Activated B cell treated with CpG ODN at 0.5 μM for 24 hours (primary cell): Measurements from ENCODE around the gene SLC12A7. TPM values are rescaled to one million over a fixed set of nuclear protein-coding genes. Genes with fewer than 3 reads are reported as not detected.

Source experiments
- ATAC-seq: fragments of 200-7000 bp; cut with Tn5 transposase; one replicate; pipeline ENCODE4 v1.10.0; 2021; ENCODE audit warnings: low read depth, mild to moderate bottlenecking, moderate library complexity
- CTCF ChIA-PET: fragments of 350-600 bp; sonication (Branson Sonifier 250); formaldehyde crosslinking; loops from one replicate; lab custom pipeline; 2021; ENCODE audit warnings: antibody characterized with exemption; lab: Charles Lee
- POLR2A ChIA-PET: fragments of 350-600 bp; sonication (Branson Sonifier 250); formaldehyde crosslinking; loops from one replicate; lab custom pipeline; 2021; ENCODE audit warnings: antibody characterized with exemption; lab: Charles Lee
- DNase-seq: peaks from one replicate; pipeline ENCODE4 v3.0.0; 2022
- H3K27ac Mint-ChIP-seq: one replicate; pipeline ENCODE4 v1.8.0; 2020; ENCODE audit warnings: mixed read lengths
- H3K27me3 Mint-ChIP-seq: one replicate; pipeline ENCODE4 v1.8.0; 2021; ENCODE audit warnings: mixed read lengths
- H3K36me3 Mint-ChIP-seq: one replicate; pipeline ENCODE4 v1.8.0; 2021; ENCODE audit warnings: low read depth, mixed read lengths
- H3K4me1 Mint-ChIP-seq: one replicate; pipeline ENCODE4 v1.8.0; 2021; ENCODE audit warnings: mixed read lengths
- H3K4me3 Mint-ChIP-seq: one replicate; pipeline ENCODE4 v1.8.0; 2020; ENCODE audit warnings: mild to moderate bottlenecking, mixed read lengths
- H3K9me3 Mint-ChIP-seq: one replicate; pipeline ENCODE4 v1.8.0; 2020; ENCODE audit warnings: mixed read lengths
- CTCF ChIP-seq: fragments of 200-600 bp; IDR thresholded peaks from one replicate; pipeline ENCODE4 v1.8.0; 2022; ENCODE audit warnings: antibody characterized with exemption, mild to moderate bottlenecking
- intact Hi-C: fragments of 100-400 bp; cut with micrococcal nuclease; formaldehyde crosslinking; loops from one replicate; pipeline ENCODE4 v1.15.1; 2024
- total RNA-seq: library from RNA; stranded (reverse); gene quantifications from 2 replicates; pipeline ENCODE4 v1.2.3, GENCODE V29; 2022

Gene SLC12A7
- total RNA-seq, 1 donor from 2014 or later = 23.3 TPM

GRCh38 chr5:1036504-1037122 is 75.2 kb downstream of the SLC12A7 start:
- Mint-ChIP-seq H3K27me3 (peaks cover 5% of the 10 kb centered on the region), H3K36me3 (no peaks in the 10 kb centered on the region), H3K9me3 (no peaks in the 10 kb centered on the region), H3K4me3 (no peak overlapping the region), H3K27ac (no peak overlapping the region), H3K4me1 (no peaks in the 10 kb centered on the region)
- intact Hi-C loops = no loop called here
- ChIA-PET CTCF (no interaction called here), POLR2A (no interaction called here)
- no peak for TF ChIP-seq CTCF
- DNase-seq (no peak), ATAC-seq (no peak)

GRCh38 chr5:1035421-1036405 is 76.2 kb downstream of the SLC12A7 start:
- Mint-ChIP-seq H3K36me3 (no peaks in the 10 kb centered on the region), H3K4me3 (no peak overlapping the region), H3K27me3 (peaks cover 5% of the 10 kb centered on the region), H3K9me3 (no peaks in the 10 kb centered on the region), H3K4me1 (no peaks in the 10 kb centered on the region), H3K27ac (no peak overlapping the region)
- intact Hi-C loops = no loop called here
- TF ChIP-seq CTCF = no peak
- ChIA-PET CTCF (no interaction called here), POLR2A (interaction anchor here (0.6 to 0.7 kb wide), 2 partner anchors 105 to 368 kb away, joined by 3 read pairs; no protein-coding TSS in a partner anchor)
- ATAC-seq (no peak), DNase-seq (no peak)

- ChIA-PET CTCF (no interaction called here), POLR2A (interaction anchor here (0.6 to 0.7 kb wide), 2 partner anchors 106 to 369 kb away, joined by 3 read pairs; no protein-coding TSS in a partner anchor)
- peaks cover 5% of the 10 kb centered on the region for H3K27me3 Mint-ChIP-seq
- no peaks in the 10 kb centered on the region for H3K4me1 Mint-ChIP-seq
- TF ChIP-seq CTCF = no peak
- intact Hi-C loops = no loop called here
- H3K4me3 Mint-ChIP-seq = no peak overlapping the region
- H3K27ac Mint-ChIP-seq = no peak overlapping the region
- ATAC-seq = no peak
- no peak for DNase-seq
- H3K36me3 Mint-ChIP-seq = no peaks in the 10 kb centered on the region
- H3K9me3 Mint-ChIP-seq = no peaks in the 10 kb centered on the region
Measured at GRCh38 chr5:1034986-1035385, 76.9 kb downstream of the SLC12A7 start.

GRCh38 chr5:1034421-1034905 is 77.4 kb downstream of the SLC12A7 start:
- intact Hi-C loops = no loop called here
- Mint-ChIP-seq H3K27ac (no peak overlapping the region), H3K36me3 (no peaks in the 10 kb centered on the region), H3K4me3 (no peak overlapping the region), H3K4me1 (no peaks in the 10 kb centered on the region), H3K27me3 (peaks cover 5% of the 10 kb centered on the region), H3K9me3 (no peaks in the 10 kb centered on the region)
- ChIA-PET CTCF (no interaction called here), POLR2A (no interaction called here)
- no peak for TF ChIP-seq CTCF
- DNase-seq (no peak), ATAC-seq (no peak)
